Measurements from ENCODE around the gene GLUD2. TPM values are rescaled to one million over a fixed set of nuclear protein-coding genes. Genes with fewer than 3 reads are reported as not detected.

Gene GLUD2
- total RNA-seq, 1 experiment from 2014 or later, result 1.0 TPM

GRCh38 chrX:121030083-121030482, 17.3 kb upstream of the GLUD2 start:
- Histone ChIP-seq H2AK5ac (ENCODE audit: insufficient read length, low read length) (no peak overlapping the region), H3K9me3 (ENCODE audit: control insufficient read depth, low read depth, low read length) (peaks cover 12% of the 10 kb centered on the region), H3K23ac (ENCODE audit: insufficient read length, low read depth, low read length) (no peak overlapping the region), H3K9ac (ENCODE audit: extremely low read depth, insufficient read length, low read length) (no peak overlapping the region), H2BK15ac (ENCODE audit: low read depth, low read length) (no peak overlapping the region), H3K27ac (ENCODE audit: insufficient read length, low read depth, low read length) (no peak overlapping the region), H3K4ac (ENCODE audit: low read depth, low read length) (no peak overlapping the region), H4K91ac (ENCODE audit: insufficient read length, low read depth, low read length) (no peak overlapping the region), H2BK5ac (ENCODE audit: insufficient read length, low read length) (no peak overlapping the region), H3T11ph (ENCODE audit: low read length) (no peak overlapping the region), H3K4me2 (ENCODE audit: insufficient read depth, insufficient read length, low read length) (no peak overlapping the region), H3K18ac (ENCODE audit: insufficient read length, low read depth, low read length) (no peak overlapping the region), H3K56ac (ENCODE audit: insufficient read length, low read depth, low read length) (no peak overlapping the region), H3K4me1 (ENCODE audit: insufficient read depth, low read length) (no peaks in the 10 kb centered on the region), H3K23me2 (ENCODE audit: insufficient read length, low read depth, low read length, poor library complexity, severe bottlenecking) (no peaks in the 10 kb centered on the region), H4K5ac (ENCODE audit: insufficient read length, low read depth, low read length) (no peak overlapping the region), H2BK20ac (ENCODE audit: low read depth, low read length, poor library complexity, severe bottlenecking) (no peak overlapping the region), H2BK12ac (ENCODE audit: insufficient read length, low read depth, low read length) (no peak overlapping the region), H3K79me1 (ENCODE audit: insufficient read depth, low read depth, low read length, poor library complexity, severe bottlenecking) (no peaks in the 10 kb centered on the region), H3K14ac (ENCODE audit: insufficient read depth, low read length) (no peak overlapping the region), H4K20me1 (ENCODE audit: control insufficient read depth, insufficient read depth, insufficient read length) (no peaks in the 10 kb centered on the region), H4K8ac (replicated peaks; ENCODE audit: insufficient read length, low read depth, low read length) (no peak overlapping the region), H3K27me3 (ENCODE audit: insufficient read depth, low read length) (no peaks in the 10 kb centered on the region), H2AFZ (ENCODE audit: low read length) (no peak overlapping the region), H2BK120ac (ENCODE audit: low read depth, low read length, poor library complexity, severe bottlenecking) (no peak overlapping the region), H3K79me2 (ENCODE audit: insufficient read depth, low read length) (no peaks in the 10 kb centered on the region)
- Mint-ChIP-seq H3K27me3 (ENCODE audit: low read depth) (peaks cover 26% of the 10 kb centered on the region), H3K9me3 (peaks cover 45 to 53% of the 10 kb centered on the region in 2 experiments), H3K4me3 (no peak overlapping the region), H3K4me1 (no peaks in the 10 kb centered on the region), H3K36me3 (ENCODE audit: insufficient read depth in 1 of 3, low read depth in 3 of 3) (no peaks in the 10 kb centered on the region), H3K27ac (no peak overlapping the region)
- no CpG with 5 or more reads among the region's 4 CpGs for WGBS (ENCODE audit: extremely low coverage, insufficient read length, low lambda C conversion rate)
- no peak for DNase-seq
- no peak for TF ChIP-seq CTCF (conservative IDR thresholded peaks at IDR 0.05)

Data from H9 (cell line).